ENCODE results near the gene GCH1.
"Not testable (repeated sequence)": the region's sequence is repeated elsewhere in the genome, so short reads cannot be mapped to it uniquely, and the experiment has no call there.

The GCH1 gene

DNA sequence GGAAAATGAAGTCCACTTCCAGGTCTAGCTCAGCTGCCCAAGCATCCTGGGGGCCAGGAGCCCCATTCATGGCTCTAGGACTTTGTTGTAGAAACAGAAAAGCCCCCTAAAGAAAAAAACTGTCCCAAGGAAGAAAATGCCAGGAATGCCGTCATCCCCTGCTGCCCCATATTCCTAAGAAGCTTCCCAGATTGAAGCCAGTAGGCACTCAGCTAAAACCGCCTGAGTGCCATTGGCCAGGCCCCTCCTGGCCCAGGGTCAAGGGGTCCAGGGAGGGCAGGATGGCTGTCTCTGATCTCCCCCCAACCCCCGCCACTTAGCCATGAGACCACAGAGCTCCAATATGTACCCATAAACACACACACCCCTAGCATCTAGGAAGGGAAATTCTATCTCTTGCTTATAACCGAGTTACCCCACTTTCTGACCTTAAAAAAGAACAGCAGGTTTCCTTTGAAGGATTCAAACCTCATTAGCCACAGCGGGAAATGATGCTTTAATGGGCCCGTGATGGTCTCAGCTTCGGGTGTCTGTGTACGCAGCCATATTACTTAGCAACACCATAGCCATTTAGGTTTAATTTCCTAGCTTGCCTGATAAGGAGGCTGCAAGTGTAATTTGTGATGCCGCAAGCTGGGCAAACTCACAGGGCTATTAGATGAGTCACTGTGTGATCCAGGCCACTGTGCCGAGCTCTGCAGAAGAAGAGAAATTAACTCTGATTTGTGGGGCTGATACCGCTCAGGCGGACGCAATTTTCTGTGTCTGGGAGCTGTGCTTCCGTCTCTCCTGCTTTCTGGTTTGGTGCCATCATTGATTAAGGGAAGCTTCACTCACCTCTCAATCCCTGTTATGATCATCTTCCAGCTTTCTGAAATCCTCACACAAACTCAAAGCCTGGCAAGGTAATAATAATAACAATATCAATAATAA lies 84.2 kb downstream of the GCH1 start:
- no peak for DNase-seq (ENCODE audit: low read depth)

- no peak for DNase-seq (ENCODE audit: low read depth)
Measured at GRCh38 chr14:54817506-54817905, 85.1 kb downstream of the GCH1 start.

DNA sequence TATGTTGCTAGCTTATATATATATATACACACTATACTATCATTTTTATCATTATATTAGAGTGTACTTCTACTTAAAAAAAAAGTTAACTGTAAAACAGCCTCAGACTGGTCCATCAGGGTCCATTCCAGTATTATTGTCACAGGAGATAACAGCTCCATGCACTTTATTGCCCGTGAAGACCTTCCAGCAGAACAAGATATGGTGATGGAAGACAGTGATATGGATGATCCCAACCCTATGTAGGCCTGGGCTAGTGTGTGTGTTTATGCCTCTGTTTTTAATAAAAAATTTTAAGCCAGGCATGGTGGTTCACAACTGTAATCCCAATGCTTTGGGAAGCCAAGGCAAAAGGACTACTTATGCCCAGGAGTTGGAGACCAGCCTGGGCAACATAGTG lies 86.2 kb downstream of the GCH1 start:
- DNase-seq (ENCODE audit: low read depth): no peak

DNA sequence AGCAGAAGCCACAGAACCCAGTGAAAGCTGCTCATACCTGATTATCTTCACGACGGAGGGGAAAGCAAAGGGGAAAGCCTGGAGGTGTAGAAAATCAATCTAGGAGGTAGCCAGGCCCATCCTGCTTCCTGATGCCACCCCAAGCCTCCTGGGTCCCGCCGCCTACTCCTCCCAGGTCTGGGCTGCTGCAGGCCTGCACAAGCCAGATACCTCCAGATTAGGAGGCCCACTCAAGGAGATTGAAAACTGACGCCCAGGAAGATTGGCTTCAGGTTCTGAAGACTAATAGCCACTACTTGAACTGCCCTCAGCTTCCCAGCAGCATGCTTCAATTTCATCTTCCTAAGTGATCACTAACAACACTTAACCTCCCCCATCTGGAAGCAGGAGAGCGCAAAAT lies 87.1 kb downstream of the GCH1 start:
- DNase-seq (ENCODE audit: low read depth): no peak

DNA sequence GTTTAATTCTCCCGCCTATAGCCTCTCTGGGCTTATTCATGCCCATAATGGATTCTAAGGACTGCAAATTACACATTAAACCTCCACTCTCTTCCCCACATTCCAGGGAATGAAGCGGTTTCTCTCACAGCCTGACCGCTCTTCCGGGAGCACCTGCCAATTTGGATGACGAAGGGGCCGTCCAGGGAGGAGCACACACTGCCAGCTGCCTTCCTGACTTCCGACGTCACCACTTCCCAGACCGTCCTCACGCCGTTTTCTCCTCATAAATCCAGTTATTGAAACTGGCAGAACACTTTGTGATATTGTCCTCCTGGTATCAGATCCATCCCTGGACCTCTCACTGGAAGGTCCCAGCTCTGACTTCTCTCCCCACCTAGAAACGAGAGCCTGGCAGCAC lies 87.6 kb downstream of the GCH1 start:
- DNase-seq (ENCODE audit: low read depth): no peak

GRCh38 chr14:54814076-54814475 lies 88.5 kb downstream of the GCH1 start:
- DNase-seq (ENCODE audit: low read depth): no peak

GRCh38 chr14:54813081-54813480 lies 89.5 kb downstream of the GCH1 start:
- no peak for DNase-seq (ENCODE audit: low read depth)

DNA sequence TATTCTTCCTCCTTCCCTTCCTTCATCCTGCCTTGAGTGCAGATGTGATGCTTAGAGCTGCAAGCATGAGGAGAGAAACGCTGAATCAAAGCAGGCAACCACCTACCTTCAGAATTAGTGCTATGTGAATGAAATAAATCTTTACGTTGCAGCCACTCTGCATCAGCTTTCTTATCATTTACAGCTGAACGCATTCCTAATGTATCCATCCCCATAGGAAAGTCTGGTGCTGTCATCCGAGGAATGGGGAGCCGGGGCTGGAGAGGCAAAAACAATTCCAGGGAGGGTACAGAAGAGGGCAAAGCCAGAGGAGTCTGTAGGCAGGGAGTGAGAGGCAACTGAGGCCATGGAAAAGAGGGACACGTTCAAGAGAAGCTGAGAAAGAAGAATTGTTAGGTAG lies 90.0 kb downstream of the GCH1 start:
- no peak for DNase-seq (ENCODE audit: low read depth)

- no peak for DNase-seq (ENCODE audit: low read depth)
Measured at GRCh38 chr14:54809767-54810166, 92.9 kb downstream of the GCH1 start.

DNA sequence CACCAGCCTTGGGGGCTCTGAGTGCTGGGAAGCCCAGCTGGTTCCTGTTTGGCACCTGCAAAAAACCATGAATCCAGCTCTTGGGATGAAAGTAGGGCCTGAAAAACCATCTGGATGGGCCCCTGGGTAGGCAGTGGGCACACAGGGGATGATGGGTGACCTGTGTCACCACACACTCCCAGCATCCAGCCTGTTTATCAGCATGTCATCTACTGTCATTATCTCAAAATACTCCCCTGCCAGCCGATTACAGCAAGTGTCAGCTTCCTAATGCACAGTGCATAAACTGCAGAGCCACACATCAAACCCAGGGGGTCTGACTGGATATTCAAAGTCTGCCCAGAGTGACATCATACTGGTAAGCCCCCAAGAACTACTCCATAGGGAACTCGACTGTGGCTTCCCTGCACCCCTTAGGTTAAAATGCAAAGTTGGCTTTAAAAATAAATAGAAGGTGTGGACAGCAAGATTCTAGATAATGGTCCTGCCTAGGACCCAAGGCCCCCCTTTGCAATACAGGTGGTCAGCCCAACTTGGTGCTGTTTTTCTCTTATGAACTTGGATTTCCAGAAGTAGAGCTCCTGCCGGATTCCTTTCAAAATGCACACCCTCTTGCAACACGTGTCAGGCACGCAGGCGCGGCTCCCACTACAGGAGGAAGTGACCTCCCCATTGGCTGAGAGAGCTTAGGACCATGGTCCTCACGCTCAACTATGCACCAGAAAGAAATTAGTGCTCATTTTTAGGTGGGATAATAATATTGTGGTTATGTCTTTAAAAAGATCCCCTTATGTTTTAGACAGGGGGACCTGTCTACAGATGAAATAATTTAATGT lies 94.1 kb downstream of the GCH1 start:
- DNase-seq (ENCODE audit: low read depth): no peak

DNA sequence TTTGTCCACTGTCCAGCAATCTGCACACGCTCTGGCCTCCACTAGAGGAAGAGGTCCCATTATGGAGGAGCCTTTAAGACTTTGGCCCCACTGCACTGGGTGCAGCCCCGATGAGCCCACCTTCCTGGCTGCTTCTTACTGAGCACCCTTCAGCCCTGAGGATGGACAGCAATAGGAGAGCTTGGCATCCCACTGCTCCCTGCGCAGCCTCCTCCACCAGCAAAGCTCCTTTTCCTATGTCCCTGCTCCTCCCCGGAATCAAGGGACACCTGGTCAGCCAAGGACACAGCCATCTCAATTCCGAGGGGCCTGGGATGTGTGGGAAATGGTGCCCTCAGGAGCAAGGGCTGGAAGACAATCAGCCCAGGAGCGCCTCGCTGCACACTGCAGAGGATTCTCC lies 94.7 kb downstream of the GCH1 start:
- DNase-seq (ENCODE audit: low read depth): no peak

- no peak for DNase-seq (ENCODE audit: low read depth)
Measured at GRCh38 chr14:54807428-54807827, 95.2 kb downstream of the GCH1 start.

- no peak for DNase-seq (ENCODE audit: low read depth)
Measured at GRCh38 chr14:54806616-54807015, 96.0 kb downstream of the GCH1 start.

GRCh38 chr14:54805445-54806322 lies 96.9 kb downstream of the GCH1 start:
- peak; percentile 68 for DNase-seq (ENCODE audit: low read depth)

DNA sequence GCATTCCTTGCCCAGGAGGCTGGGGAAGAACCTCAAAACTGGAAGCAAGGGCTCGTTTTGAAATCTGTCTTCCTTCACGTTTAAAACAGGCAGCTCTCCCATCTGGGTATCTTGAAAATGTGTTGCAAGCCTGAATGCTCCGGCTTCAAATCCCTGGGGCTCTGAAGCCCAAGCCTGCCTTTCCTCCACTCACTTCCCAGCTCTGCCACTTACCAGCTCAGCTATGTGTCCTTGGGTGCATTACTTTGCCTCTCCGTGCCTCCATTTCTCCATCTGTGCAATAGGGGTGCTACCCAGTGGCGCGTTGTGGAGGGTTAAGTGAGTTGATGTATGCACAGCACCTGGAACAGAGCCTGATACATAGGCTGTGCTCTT lies 97.6 kb downstream of the GCH1 start:
- DNase-seq (ENCODE audit: low read depth): no peak

- DNase-seq (ENCODE audit: low read depth): no peak
Measured at GRCh38 chr14:54804538-54805041, 98.0 kb downstream of the GCH1 start.

DNA sequence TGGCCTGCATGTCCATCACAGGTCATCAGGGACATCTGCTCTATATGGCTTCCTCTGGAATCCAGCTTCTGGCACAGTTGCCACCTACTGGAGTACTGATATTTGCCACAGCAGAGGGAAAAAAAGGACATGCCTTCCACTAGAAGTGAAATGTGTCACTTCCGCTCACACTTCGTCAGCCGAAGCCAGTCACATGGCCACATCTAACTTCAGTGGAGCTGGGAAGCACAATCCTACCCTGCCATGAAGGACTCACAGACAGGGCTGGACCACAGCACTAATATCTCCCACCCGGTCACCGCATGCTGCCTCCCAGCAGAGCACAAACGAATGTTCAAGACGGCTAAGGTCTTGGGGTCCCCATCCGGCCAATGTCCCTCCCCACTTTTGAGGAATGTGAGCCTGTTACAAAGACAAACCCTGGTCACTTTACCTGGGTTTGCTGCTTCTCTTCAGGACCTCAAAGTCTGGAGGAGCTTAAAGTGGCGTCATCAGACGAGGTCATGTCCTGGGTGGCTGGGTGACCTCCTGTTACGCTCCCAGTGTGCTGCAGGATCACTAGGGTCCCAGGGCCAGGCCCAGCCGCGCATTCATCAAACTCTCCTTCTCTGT lies 98.6 kb downstream of the GCH1 start:
- no peak for DNase-seq (ENCODE audit: low read depth)

GRCh38 chr14:54803396-54803795 lies 99.2 kb downstream of the GCH1 start:
- DNase-seq (ENCODE audit: low read depth): no peak

DNA sequence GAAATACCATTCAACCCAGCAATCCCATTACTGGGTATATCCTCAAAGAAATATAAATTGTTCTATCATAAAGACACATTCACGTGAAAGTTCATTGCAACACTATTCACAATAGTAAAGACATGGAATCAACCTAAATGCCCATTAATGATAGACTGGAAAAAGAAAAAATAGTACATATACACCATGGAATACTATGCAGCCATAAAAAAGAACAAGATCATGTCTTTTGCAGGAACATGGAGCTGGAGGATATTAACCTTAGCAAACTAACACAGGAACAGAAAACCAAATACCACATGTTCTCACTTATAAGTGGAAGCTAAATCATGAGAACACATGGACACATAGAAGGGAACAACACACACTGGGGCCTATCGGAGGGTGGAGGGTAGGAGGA lies 101.1 kb downstream of the GCH1 start:
- DNase-seq (ENCODE audit: low read depth): not testable (repeated sequence)

- no peak for DNase-seq (ENCODE audit: low read depth)
Measured at GRCh38 chr14:54798465-54799124, 104.0 kb downstream of the GCH1 start.

DNA sequence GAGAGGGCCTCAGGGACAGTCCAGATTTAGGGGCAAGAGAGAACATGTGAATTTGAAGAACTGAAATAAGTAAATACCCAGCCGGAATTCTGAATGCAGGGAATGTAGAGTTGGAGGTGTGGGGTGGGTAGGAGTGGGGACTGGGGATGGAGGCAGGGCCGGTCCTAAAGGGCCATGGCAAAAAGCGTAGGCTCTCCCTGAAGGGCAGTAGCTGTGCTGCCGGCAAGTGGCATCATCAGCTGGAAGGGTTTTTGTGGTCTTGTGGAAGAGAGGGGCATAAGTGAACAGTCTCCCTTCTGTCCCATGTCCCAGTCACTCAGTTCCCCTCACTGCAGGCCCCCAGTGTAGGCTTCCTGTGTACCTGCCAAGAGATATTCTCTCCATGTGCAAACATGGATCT lies 104.6 kb downstream of the GCH1 start:
- no peak for DNase-seq (ENCODE audit: low read depth)
